HCEC 1CT (cell line): Measurements from ENCODE around the gene COX4I1.

ENCODE experiments used
- DNase-seq: peaks from one replicate; pipeline ENCODE4 v3.0.0-alpha.2; 2017

The COX4I1 gene

GRCh38 chr16:85768199-85768598 lies 31.3 kb upstream of the COX4I1 start:
- DNase-seq = no peak

GRCh38 chr16:85770741-85771140 lies 28.8 kb upstream of the COX4I1 start:
- DNase-seq = no peak

- no peak for DNase-seq
These were observed 26.5 kb upstream of the COX4I1 start for GRCh38 chr16:85773044-85773443.

GRCh38 chr16:85774136-85774535 lies 25.4 kb upstream of the COX4I1 start:
- no peak for DNase-seq

- no peak for DNase-seq
These were observed 24.7 kb upstream of the COX4I1 start for GRCh38 chr16:85774811-85775210.

- no peak for DNase-seq
These were observed 21.7 kb upstream of the COX4I1 start for GRCh38 chr16:85777583-85778310.

GRCh38 chr16:85778873-85779272 lies 20.6 kb upstream of the COX4I1 start:
- DNase-seq = no peak

GRCh38 chr16:85780281-85780680 lies 19.2 kb upstream of the COX4I1 start:
- DNase-seq = no peak

GRCh38 chr16:85781156-85781555 lies 18.3 kb upstream of the COX4I1 start:
- DNase-seq = no peak

- DNase-seq = no peak
These were observed 17.7 kb upstream of the COX4I1 start for GRCh38 chr16:85781695-85782370.

GRCh38 chr16:85782451-85782850 lies 17.0 kb upstream of the COX4I1 start:
- DNase-seq = no peak

- no peak for DNase-seq
These were observed 16.1 kb upstream of the COX4I1 start for GRCh38 chr16:85783441-85783840.

- no peak for DNase-seq
These were observed 14.7 kb upstream of the COX4I1 start for GRCh38 chr16:85784813-85785212.

GRCh38 chr16:85785927-85786326 lies 13.6 kb upstream of the COX4I1 start:
- DNase-seq = peak; percentile 61

- no peak for DNase-seq
These were observed 10.7 kb upstream of the COX4I1 start for GRCh38 chr16:85788819-85789218.

- DNase-seq = no peak
These were observed 9.7 kb upstream of the COX4I1 start for GRCh38 chr16:85789773-85790172.

- DNase-seq = no peak
These were observed 5.7 kb upstream of the COX4I1 start for GRCh38 chr16:85793662-85794298.

- no peak for DNase-seq
These were observed 4.8 kb upstream of the COX4I1 start for GRCh38 chr16:85794696-85795095.

- no peak for DNase-seq
These were observed 3.3 kb upstream of the COX4I1 start for GRCh38 chr16:85796152-85796551.

GRCh38 chr16:85796599-85796998 lies 2.9 kb upstream of the COX4I1 start:
- no peak for DNase-seq

GRCh38 chr16:85798283-85798776 lies 1.2 kb upstream of the COX4I1 start:
- DNase-seq = no peak

- DNase-seq = peak; percentile 29
These were observed 496 bp upstream of the COX4I1 start for GRCh38 chr16:85798901-85799496.

- no peak for DNase-seq
These were observed 800 bp downstream of the COX4I1 start for GRCh38 chr16:85800321-85800669.

- no peak for DNase-seq
These were observed 4.1 kb downstream of the COX4I1 start for GRCh38 chr16:85803570-85803969.
